Endothelial cell of umbilical vein (primary cell): Measurements from ENCODE around the gene RBBP4.

Source experiments
- EZH2 ChIP-seq: IDR thresholded peaks from 2 replicates; pipeline ENCODE4 v1.6.1; 2012; ENCODE audit warnings: borderline replicate concordance, low read depth, mild to moderate bottlenecking, moderate library complexity, low read length, inconsistent platforms; ENCODE audit not compliant: severe bottlenecking
- FOS ChIP-seq: IDR thresholded peaks from 2 replicates; pipeline ENCODE4 v1.6.1; 2011; ENCODE audit warnings: mild to moderate bottlenecking, low read length, moderate library complexity, borderline replicate concordance; ENCODE audit not compliant: insufficient read depth
- GATA2 ChIP-seq: IDR thresholded peaks from 2 replicates; pipeline ENCODE4 v1.7.0; 2011; ENCODE audit warnings: low read depth, mild to moderate bottlenecking, moderate library complexity, mixed read lengths, low read length; ENCODE audit not compliant: insufficient read length, insufficient read depth
- JUN ChIP-seq: IDR thresholded peaks from 2 replicates; pipeline ENCODE4 v1.6.1; 2011; ENCODE audit warnings: borderline replicate concordance, low read depth; ENCODE audit not compliant: insufficient read length, insufficient read depth
- MYC ChIP-seq: IDR thresholded peaks from one replicate; pipeline ENCODE4 v1.6.1; 2011; ENCODE audit warnings: mild to moderate bottlenecking, low read depth, low read length
- POLR2A ChIP-seq: IDR thresholded peaks from 2 replicates; pipeline ENCODE4 v1.6.1; 2012; ENCODE audit warnings: low read depth, mild to moderate bottlenecking, control low read depth, low read length
- POLR2AphosphoS5 ChIP-seq: IDR thresholded peaks from 2 replicates; pipeline ENCODE4 v1.6.1; 2012; ENCODE audit warnings: low read depth, mild to moderate bottlenecking, control low read depth, low read length, moderate library complexity; ENCODE audit not compliant: insufficient read depth
- TF ChIP-seq, protein P1 (sequence below), 2 donors: IDR thresholded peaks; 1 replicate in 1 of 2; 2 replicates in 1 of 2; pipeline ENCODE4 v1.5.1; 2011; ENCODE audit warnings: low read length in 2 of 2, mild to moderate bottlenecking in 2 of 2, moderate library complexity in 2 of 2, control low read depth in 1 of 2, inconsistent platforms in 1 of 2, low read depth in 1 of 2; ENCODE audit not compliant: insufficient read depth in 1 of 2; ENCODE audit errors: extremely low read depth in 1 of 2
- TF ChIP-seq, protein P2 (sequence below): IDR thresholded peaks from 2 replicates; pipeline ENCODE4 v1.6.1; 2011; ENCODE audit not compliant: insufficient read depth, insufficient read length

DNA sequence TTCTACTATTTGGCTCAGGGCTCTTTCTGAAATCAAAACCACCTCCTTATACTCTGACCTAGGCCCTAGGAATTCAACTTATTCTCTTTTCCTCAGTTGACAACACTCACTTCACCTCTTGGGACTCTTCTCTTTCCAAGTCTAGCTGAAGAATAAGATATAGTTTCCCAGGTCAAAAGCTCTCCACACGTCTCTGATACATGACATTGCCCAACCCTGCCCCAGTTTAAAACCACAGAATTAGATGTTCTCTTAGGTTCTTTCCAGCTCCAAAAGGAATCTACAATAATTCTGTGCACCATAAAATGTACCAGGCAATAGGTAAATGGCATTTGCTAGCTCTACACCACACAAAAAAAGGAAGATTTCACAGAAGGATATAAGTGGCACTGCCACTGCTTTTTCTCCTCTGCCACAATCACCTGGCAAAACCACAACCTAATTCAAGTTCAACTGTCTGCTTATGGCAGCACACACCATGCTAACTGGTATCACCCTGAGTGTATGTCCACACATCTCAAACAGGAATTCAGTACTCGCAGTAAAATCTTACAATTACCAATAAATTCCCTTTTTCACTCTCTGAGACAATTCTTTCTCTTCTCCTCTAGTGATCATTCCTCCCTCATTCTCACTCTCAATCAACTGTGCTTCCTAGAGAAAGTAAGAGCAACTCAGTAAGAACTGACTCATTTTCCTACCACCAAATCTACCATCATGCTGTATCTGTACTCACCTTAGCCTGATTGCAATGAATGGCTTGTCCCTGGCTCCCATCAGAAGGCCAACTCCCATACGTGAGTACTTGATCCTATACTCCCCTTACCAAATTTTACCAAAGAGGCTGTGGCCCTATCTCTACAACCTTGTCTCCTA lies 28.0 kb upstream of the RBBP4 start:
- TF ChIP-seq, protein P1, sequence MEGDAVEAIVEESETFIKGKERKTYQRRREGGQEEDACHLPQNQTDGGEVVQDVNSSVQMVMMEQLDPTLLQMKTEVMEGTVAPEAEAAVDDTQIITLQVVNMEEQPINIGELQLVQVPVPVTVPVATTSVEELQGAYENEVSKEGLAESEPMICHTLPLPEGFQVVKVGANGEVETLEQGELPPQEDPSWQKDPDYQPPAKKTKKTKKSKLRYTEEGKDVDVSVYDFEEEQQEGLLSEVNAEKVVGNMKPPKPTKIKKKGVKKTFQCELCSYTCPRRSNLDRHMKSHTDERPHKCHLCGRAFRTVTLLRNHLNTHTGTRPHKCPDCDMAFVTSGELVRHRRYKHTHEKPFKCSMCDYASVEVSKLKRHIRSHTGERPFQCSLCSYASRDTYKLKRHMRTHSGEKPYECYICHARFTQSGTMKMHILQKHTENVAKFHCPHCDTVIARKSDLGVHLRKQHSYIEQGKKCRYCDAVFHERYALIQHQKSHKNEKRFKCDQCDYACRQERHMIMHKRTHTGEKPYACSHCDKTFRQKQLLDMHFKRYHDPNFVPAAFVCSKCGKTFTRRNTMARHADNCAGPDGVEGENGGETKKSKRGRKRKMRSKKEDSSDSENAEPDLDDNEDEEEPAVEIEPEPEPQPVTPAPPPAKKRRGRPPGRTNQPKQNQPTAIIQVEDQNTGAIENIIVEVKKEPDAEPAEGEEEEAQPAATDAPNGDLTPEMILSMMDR (IDR thresholded peaks at IDR 0.05; ENCODE audit: extremely low read depth in 1 of 2, insufficient read depth in 1 of 2, low read depth in 1 of 2, low read length in 2 of 2) = no peak
- TF ChIP-seq EZH2 (no peak), POLR2AphosphoS5 (no peak), FOS (no peak), POLR2A (no peak), JUN (no peak), MYC (no peak), GATA2 (no peak)
- TF ChIP-seq, protein P2, sequence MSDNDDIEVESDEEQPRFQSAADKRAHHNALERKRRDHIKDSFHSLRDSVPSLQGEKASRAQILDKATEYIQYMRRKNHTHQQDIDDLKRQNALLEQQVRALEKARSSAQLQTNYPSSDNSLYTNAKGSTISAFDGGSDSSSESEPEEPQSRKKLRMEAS = no peak
